Measurements from ENCODE around the gene SCAMP4.
A peak's percentile ranks its signal among the peaks of the same experiment; 100 is the strongest.

SCAMP4 gene

DNA sequence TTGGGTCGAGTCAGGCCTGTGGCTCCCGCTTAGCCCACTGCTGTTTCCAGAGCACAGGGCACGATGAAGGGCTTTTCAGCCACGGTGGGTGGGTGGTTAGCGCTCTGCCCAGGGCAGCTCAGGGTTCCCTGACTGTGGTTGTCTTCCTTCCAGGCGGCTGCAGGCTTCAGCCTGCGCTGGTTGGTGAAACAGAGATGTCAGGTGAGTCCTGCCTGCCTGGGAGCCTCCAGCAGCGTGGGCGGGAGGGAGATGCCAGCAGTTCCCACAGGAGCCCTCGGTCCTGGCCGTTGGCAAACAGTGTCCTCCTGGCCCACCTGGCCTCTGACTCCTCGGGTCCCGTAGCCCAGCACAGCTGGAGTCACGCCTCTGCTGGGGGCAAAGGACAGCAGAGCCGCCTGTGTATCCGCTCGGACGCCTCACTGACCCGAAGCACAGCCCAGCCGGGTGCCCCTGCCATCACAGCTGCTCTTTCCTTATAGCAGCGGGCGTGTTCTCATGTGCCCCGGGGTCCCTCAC is 9.7 kb downstream of the SCAMP4 start:
- no peak for DNase-seq

DNA sequence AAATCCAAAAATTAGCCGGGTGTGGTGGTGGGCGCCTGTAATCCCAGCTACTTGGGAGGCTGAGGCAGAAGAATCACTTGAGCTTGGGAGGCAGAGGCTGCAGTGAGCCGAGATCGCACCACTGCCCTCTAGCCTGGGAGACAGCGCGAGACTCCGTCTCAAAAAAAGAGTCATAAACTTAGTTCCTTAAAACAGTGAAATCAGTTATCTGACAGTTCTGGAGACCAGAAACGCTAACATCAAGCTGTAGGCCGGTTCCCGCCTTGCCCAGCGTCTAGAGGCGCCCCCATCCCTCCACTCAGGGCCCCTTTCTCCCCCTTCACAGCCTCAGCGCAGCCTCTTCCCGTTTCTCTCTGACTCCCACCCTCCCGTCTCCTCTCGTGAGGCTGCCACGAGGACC is 11.9 kb downstream of the SCAMP4 start:
- DNase-seq = no peak

DNA sequence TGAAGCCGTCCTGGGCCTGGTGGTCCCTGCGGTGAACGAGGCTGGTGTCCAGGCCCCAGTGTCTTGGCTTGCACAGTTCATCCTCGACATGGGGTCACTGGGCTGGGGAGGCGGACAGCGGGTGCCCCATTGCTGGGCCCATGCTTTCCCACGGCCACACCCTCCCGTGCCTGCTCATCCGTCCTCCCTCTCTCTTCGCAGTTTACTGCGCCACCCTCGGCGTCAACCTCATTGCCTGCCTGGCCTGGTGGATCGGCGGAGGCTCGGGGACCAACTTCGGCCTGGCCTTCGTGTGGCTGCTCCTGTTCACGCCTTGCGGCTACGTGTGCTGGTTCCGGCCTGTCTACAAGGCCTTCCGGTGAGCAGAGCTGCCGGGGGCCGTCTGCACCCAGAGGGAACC is 12.7 kb downstream of the SCAMP4 start:
- no peak for DNase-seq

DNA sequence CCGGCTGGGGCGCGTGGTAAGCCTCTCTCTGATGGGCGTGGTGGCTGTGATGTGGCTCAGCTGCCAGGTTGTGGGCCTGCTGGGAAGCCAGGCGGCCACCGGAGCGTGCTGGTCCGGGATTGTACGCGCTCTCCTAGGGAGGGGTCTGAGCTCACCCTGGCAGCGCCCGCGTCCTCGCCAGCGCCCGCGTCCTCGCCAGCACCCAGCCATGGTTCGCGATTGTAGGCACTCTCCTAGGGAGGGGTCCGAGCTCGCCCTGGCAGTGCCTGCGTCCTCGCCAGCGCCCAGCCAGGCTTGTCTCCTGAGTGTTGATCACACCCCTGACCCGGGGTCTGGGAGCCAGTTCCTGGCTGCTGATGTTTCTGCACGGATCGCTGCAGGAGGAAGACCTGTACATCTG is 13.8 kb downstream of the SCAMP4 start:
- DNase-seq = no peak

DNA sequence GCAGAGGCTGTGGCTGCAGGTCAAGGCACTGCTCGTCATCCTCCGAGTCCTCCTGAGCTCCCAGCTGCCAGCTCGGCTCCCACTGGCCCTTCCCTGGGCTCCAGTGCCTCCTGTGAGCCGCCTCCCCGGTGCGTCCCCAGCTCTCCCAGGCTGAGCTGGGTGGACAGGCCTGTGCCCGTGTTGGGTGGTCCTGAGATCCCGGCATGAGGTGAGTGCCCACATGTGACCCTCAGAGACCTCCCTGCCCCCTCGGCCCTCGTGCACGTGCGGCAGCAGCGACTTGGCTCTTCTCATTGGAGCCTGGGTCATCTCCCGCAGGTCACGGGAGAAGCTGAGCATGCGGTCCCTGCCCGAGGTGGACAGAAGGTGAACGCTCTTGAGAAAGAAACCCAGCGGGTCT is 15.4 kb downstream of the SCAMP4 start:
- no peak for DNase-seq

DNA sequence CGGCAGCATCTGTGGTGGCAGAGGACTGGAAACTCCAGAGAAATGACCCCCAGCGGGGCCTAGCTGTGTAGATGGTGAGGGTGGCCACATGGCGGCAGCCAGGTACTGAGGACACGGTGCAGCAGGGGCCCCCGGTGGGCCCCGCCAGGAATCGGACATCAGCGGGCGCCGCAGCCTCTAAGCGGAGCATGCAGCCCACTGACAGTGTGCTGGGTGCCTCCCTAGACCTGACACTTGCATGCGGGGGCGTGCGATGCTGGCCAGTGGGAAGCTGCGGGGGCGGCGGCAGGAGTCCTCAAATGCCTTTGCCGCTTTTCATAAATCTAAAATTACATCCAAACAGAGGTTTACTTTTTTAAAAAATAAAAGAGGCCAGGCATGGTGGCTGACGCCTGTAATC is 16.1 kb downstream of the SCAMP4 start:
- no peak for DNase-seq

DNA sequence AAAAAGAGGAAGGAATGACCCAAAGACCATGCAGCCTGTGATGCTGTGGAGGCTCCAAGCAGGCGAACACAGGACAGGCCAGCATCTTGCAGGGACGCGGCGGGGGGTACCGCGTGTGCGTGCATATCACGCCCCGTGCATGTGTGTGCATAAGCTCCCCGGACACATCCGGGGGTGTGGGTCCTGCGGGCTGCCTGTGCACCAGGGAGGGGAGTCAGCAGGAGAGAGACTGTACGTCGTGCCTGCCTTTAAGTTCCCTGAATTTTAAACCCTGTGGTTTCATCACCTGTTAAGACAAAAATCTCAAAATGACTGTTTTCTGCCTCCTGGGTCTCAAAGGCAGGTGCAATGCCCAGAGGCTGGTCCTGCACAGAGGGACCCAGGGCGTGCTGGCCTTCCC is 16.6 kb downstream of the SCAMP4 start:
- DNase-seq = no peak

DNA sequence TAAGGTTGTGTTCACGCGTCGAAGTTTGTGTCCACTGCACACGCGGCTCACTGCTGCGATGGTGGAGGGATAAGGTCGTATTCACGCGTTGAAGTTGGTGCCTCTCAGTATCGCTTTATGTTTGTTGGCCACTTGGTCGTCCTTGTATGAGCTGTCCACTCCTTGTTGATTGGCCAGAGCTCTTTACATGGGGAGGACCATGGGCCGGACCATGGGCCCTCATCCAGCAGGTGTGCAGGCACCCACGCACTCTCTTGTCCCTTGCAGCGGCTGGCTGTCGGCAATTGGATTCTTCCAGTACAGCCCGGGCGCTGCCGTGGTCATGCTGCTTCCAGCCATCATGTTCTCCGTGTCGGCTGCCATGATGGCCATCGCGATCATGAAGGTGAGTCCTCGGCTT is 17.6 kb downstream of the SCAMP4 start:
- DNase-seq = no peak

DNA sequence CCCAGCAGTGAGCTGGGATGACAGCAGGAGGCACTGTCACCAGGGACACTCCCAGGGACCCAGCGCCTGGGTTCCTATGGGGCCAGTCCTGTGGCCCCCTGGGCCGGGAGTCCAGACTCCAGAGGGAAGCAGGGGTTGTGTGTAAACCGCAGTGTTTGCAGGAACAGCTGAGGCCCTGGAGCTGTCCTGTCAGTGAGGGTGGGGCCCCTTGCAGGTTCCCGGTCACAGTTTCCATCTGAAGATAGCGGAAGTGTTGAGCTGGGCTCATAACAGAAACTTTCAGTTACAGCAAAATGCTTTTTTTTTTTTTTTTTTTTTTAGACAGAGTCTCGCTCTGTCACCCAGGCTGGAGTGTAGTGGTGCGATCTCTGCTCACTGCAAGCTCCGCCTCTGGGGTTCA is 18.1 kb downstream of the SCAMP4 start:
- peak; percentile 52 for DNase-seq

DNA sequence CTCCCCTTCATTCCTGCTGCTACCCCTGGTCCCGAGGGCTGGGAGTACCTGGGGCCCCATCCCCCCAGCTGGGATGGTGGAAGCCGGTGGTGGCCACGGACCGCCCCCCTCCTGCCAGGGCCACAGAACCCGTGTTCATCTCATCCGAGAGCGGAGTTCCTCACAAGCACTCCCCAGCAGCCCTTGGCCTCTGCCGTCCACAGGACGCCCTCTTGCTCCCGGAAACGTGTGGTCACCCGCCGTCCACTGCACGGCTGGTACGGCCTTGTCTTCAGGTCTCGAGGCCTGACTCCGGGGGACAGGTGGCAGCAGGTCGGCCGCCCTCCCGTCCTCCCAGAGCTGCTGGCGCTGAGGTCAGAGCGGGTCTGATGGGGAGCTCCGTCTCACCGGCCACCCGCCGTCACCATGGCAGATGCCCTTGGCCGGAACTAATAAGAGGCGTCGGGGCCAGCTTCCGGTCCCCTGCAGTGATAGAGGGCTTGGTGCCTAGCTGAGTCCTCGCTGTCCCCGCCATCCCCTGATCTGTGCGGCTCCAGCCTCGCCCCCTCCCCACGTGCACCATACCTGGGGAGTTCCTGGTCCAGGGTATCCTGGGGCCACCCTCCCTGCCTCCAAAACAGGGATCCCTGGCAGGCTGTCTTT is 19.2 kb downstream of the SCAMP4 start:
- no peak for DNase-seq

DNA sequence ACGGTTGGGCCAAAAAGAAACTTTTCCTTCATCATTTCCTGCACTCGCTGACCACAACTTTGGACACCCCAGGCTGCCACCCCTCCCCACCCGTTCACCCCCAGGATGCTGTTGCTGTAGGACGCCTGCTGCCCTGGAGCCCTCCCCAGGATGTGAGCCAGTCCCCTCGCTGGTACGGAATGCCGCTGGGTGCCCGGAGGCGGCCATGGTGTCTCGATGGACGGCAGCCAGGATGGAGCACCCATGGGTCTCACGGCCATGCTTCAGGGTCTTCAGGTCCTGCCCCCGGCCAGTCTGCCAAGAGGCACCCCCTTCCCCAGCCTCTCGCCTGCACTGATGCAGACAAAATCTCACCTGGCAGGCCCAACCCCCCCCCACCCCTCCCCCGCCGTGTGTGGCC is 20.3 kb downstream of the SCAMP4 start:
- DNase-seq = no peak

DNA sequence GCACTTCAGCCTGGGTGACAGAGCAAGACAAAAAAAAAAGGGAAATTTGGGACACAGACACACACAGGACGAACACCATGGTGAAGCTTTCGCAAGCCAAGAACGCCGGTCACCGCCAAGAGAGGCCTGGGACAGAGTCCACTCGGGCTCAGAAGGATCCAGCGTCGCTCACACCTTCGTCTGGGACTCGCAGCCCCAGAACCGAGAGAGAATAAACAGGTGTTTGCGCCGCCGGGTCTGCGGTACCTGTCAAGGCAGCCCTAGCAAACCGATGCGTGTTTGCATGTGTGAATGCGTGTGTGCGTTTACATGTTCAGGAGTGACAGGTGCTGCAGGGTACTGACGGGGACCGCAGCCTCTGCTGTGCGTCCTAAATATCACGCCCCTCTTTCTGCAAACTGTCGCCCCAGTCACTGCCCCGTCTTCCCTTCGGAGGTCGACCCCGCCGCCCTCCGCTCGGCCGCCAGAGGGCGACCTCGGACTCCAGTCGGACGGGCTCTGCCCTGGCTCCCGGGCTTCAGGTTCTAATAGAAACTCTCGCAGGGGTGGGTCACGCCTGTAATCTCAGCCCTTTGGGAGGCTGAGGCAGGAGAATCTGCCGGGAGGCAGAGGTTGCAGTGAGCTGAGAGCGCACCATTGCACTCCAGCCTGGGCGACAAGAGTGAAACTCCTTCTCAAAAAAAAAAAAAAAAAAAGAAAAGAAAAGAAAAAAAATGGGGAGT is 24.0 kb downstream of the SCAMP4 start:
- DNase-seq = peak; percentile 92

DNA sequence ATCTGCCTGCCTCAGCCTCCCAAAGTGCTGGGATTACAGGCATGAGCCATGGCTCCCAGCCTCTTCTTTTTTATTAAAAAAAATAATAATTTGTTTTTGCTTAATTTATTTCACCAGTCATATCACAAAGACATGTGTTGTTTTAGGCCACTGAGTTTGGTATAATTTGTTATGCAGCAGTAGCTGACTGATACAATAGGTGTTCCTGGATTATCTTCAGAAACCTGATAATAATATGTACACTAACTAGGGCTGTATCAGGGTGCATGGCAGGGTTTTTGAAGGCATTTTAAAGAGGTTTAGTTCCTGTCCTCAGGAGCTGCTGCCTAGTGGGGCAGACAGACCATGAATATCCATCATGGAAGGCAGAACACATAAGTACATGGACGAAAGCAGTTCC is 26.2 kb downstream of the SCAMP4 start:
- DNase-seq = no peak

DNA sequence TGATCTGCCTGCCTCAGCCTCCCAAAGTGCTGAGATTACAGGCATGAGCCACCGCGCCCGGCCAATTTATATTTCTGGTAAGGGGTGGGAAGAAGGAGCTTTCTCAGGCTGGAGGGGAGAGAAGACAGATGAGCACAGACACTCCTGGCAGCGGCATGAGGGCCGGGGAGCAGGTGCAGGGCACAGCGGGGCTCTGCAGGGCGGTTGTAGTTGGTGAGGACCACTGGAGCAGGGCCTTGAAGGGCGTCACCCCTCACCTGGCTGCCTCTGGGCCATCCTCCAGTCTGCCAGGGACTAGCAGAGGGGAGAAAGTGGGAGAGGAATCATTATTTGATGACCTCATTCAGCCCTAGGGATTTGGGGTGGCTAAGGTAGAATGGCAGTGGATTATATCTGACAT is 27.2 kb downstream of the SCAMP4 start:
- no peak for DNase-seq

DNA sequence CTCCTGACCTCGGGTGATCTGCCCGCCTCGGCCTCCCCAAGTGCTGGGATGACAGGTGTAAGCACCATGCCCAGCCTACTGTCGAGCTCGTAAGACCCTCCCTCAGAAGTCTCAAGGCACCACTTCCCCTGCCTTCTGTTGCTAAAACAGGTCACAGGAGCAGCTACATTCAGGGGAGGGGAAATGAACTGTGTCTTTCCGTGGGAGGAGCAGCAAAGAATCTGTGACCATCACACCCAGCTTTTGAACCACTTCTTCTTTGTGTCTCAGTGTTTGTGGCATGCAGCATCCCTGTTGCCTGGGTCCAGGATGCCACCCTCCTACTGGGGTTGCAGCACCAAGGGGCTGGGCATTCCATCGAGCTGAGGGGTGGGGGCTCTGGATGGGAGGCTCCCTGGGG is 28.0 kb downstream of the SCAMP4 start:
- no peak for DNase-seq

DNA sequence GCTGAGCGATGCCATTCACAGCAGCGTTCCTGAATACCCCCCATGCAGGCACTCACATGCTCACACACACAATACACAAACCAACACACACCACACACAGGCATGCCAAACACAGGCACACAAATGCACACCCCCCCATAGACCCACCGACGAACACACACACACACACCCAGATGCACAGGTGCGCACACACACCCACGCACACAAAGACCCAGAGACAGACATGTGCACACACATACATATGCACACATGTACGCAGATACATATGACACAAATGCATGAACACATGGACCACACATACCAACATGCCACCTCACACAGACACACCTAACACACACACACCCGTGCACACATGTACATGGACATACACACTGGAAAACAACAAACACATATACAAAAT is 28.7 kb downstream of the SCAMP4 start:
- DNase-seq = no peak

DNA sequence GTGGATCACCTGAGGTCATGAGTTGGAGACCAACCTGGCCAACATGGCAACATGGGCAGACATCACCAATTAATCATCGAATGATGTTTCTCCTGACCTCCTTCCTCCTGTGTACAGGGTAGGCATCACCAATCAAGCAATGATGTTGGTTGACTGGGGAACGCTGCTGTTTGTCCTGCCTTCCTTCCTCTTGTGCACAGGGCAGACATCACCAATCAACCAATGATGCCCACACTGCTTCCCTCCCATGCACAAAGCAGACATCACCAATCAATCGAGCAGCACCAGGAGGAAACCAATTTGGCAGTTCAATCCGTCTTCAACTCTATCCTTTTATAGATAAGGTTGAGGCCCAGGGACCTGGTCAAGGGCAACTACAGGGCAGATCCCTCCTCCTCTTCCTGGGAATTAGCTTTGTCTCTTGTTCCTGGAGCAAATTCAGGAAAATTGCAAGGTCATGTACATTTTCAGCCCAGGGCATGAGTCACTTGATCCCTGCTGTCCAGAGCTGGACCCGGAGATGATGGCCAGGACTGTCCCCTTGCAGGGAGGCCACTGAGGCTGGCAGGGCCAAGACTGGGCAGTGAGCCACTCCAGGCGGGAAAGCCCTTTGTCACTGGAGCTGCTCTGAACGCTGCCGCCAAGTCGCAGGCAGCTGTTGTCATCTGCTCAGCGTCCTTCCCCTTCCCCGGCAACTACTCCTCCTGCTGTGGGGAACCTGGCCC is 30.4 kb downstream of the SCAMP4 start:
- no peak for DNase-seq

DNA sequence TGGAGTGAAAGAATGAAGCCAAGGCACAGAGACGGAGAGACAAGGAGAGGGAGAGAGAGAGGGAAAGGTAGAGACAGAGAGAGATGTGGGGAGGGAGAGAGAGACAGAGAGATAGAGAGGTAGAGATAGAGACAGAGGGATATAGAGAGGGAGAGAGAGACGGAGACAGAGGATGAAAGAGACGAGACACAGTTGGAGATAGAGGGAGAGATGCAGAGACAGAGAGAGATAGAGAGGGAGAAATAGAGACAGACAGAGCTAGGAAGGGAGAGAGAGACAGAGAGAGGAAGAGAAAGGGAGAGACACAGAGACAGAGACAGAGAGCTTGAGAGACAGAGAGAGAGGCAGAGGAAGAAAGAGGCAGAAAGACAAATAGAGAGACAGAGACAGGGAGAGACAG is 31.2 kb downstream of the SCAMP4 start:
- DNase-seq = no peak

DNA sequence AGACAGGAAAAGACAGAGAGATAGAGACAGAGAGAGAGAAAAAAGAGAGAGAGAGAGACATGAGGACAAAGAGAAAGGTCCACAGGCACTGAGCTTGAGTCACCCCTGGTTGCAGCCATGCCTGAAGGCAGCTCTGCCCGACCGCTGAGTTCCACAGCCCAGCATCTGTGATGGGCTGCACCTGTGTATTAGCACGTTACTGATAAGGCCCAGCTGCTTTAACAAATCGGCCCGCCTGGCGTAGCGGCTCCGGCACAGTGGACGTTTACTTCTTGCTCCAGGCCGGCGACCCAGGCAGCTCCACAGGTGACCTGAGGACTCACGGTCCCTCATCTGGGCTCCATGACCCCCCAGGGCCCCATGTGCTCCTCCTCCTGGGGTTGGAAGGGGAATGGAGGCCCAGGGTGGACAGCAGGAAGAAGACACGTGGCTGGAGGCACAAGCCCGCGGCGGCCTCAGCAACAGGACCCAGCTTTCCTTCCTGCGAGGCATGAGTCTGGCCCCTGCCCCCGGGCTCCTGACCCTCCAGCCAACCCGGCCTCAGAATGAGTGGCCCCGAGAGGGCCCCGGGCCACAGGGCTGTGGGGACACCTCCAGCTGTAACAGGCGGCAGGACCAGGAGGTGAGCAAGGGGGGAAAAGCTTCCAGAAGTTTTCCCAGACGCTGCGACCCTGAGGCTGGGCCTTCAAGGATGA is 31.9 kb downstream of the SCAMP4 start:
- DNase-seq = no peak

DNA sequence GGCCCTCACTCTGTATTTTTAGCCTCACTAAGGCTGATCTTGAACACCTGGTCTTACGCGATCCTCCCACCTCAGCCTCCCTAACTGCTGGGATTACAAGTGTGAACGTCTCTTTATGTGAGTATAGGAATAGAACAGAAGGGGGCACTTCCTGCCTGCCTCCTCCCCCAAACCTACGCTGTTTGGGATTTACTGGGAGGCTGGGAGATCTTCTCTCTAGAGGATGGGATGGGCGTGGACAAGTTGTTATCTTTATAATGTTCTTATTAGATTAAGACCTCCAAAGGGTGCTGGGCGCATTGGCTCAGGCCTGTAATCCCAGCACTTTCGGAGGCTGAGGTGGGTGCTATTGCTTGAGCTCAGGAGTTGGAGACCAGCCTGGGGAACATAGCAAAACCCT is 32.9 kb downstream of the SCAMP4 start:
- no peak for DNase-seq

DNA sequence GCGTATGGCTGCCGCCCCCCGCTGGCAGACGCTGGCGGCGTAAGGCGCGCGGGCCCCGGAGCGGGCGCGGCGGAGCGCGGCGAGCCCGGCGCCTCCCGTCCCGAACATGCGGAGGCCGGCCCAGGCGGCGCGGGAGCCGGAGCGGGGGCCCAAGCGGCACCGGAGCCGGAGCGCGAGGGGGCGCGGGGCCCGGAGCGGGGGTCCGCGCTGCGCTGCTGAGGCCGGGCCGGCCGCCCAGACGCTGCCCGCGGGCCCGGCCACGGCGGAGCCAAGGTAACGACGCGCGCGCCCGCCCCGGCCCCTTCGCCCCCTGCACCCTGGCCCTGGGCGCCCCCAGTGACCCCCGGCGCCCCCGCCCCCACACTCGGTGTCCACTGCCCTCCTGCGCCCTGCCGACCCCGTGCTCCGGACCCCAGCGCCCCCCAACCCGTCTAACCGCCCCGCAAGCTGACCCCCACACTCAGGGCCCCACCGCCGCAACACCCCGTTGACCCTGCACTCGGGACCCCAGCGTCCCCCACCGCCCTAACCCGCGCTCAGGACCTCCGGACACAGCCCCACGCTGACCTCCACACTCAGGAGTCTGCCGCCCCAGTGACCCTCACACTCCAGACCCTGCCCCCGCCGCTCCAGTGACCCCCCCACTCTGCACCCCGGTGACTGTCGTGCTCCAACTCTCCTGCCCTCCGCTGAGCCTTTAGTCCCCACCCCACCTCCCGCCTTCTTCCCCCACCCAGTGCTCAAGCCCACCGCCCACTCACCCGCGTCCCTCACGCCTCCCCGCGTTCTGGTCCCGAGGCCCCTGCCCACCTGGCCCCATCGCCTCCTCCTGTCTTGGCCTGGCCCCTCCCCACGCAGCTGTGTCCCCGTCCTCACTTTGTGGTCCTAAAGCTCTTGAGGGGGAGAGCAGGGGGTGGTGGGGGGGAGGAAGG is 36.2 kb downstream of the SCAMP4 start, which contains the start of gene CSNK1G2:
Gene CSNK1G2 (plus strand): TSS at position 27 of the 932 bp plus-strand sequence. CDS start 28,601 bp downstream, outside the sequence.
- DNase-seq = no peak
